Activated CD4-positive, alpha-beta T cell treated with anti-CD3 and anti-CD28 coated beads for 4 hours (primary cell): Measurements from ENCODE around the gene CALHM6.

Experiments used
- DNase-seq, 2 donors: peaks; one replicate each; pipeline ENCODE4 v3.0.0-alpha.2; 2020

The CALHM6 gene

GRCh38 chr6:116461331-116461931 lies at the start of gene CALHM6:
Gene CALHM6 (plus strand): TSS chr6:116461375. CDS start chr6:116461930, 555 bp downstream.
- DNase-seq, result no peak

GRCh38 chr6:116412270-116412669 lies 48.9 kb upstream of the CALHM6 start:
- DNase-seq, result no peak

GRCh38 chr6:116413357-116413756 lies 47.8 kb upstream of the CALHM6 start:
- DNase-seq, result no peak

GRCh38 chr6:116417661-116418060 lies 43.5 kb upstream of the CALHM6 start:
- no peak for DNase-seq

DNA sequence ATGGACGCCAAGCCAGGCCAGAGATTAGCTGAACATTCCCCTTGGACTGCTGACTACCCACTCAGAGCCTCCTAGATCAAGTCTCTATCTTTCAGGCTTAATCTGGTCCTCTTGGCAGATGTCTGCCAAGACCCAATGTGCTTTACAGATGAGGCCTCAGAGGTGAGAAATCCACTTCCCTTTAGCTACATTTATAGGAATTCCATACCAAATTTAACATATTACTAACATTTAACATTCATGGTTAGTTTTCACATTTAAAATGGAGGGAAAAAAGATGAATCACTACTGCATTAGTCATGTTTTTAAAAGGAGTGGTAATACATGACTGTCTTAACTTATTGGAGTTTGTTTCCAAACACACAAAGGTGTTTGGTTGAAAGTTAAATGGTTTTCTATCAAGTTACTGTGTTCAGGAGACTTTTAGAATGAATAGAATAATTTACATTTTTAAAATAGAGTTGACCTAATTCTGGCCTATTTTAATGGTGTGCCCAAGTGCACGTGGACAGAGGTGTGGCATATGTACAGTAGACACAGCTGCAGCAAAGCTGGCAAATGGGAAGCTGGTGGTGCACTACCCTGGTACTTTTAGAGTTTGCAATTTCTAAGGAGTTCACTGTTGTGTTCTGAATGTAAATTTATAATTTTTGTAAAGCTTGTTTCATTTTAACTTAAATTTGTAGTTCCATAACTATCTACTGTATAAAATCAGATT lies 41.9 kb upstream of the CALHM6 start:
- no peak for DNase-seq

DNA sequence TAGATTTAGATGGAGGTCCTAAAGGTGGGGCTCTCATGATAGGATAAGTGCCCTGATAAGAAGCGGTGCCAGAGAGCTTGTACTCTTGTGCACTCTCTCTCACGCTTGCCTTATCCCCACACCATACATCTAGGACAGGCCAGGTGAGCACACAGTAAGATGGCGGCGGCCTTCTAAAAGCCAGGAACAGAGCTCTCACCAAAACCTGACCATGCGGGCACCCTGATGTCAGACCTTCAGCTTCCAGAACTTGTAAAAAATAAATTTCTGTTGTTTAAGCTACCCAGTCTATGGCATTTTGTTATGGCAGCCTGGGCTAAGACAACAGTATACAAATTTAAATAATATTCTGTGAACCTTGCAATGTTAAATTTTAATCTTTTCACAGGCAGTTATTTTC lies 40.8 kb upstream of the CALHM6 start:
- DNase-seq, result no peak

- no peak for DNase-seq
Measured at GRCh38 chr6:116422238-116422637, 38.9 kb upstream of the CALHM6 start.

GRCh38 chr6:116424001-116424400 lies 37.2 kb upstream of the CALHM6 start:
- DNase-seq, result no peak

DNA sequence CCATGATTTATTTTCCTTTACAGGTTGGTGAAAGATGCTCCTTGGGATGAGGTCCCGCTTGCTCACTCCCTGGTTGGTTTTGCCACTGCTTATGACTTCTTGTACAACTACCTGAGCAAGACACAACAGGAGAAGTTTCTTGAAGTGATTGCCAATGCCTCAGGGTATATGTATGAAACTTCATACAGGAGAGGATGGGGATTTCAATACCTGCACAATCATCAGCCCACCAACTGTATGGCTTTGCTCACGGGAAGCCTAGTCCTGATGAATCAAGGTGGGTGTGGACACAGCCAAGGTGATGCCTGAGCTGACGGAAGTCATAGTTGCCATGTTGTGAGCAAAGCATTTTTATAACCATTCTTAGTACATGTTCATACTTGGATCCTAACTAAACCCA lies 34.6 kb upstream of the CALHM6 start:
- DNase-seq, result no peak

DNA sequence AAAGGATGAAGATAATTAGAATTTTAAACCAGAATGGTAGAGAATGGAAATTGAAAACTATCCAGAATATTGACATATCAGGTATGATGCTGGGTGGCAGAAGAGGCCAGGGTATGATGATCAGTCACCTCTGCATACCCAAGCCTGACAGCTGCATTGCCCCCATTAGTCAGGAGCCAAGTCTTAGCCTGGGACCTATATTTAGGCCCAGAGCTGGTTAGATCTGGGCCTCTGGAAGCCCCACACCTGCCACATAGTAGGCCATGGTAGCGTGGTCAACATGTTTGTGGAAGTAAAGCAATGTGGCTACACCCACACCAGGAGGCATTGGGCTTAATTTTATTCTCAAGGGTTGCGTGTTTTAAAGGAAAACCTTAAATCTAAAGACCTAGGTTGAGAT lies 32.1 kb upstream of the CALHM6 start:
- DNase-seq, result no peak

DNA sequence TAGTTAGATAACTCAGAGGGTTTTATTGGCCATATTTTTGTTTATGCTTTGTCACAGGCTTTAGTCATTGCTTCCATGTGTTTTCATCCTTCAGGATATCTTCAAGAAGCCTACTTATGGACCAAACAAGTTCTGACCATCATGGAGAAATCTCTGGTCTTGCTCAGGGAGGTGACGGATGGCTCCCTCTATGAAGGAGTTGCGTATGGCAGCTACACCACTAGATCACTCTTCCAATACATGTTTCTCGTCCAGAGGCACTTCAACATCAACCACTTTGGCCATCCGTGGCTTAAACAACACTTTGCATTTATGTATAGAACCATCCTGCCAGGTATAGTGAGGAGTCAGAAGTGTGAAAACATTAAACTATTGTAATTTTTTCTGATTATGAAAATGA lies 30.3 kb upstream of the CALHM6 start:
- DNase-seq, result no peak

DNA sequence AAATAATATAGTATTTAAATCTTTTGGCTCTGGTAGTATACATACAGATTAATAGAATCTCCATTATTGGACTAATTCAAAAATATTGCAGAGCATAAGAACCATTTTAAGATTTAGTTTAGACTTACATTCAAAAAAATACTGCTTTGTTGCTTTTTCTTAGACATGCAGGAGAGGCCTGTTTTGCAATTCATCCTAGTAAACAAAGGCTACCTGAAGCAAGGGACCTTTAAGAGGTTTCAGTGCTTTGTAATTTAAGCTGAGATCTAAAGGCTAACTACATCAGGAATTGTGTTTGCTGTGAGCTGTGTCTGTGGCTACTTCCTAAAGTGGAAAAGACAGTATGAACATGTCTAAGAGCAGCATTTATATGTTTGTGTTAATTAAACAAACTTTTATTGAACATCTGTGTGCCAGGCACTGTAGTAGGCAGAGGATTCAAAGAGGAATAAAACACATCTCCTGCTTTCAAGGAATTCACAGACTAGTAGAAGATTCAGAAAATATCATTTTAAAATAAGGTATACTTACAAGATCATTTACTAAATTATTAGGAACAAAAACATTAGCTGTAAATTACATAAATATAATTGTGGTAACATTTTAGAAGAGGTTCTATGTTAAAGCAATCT lies 29.1 kb upstream of the CALHM6 start:
- no peak for DNase-seq

DNA sequence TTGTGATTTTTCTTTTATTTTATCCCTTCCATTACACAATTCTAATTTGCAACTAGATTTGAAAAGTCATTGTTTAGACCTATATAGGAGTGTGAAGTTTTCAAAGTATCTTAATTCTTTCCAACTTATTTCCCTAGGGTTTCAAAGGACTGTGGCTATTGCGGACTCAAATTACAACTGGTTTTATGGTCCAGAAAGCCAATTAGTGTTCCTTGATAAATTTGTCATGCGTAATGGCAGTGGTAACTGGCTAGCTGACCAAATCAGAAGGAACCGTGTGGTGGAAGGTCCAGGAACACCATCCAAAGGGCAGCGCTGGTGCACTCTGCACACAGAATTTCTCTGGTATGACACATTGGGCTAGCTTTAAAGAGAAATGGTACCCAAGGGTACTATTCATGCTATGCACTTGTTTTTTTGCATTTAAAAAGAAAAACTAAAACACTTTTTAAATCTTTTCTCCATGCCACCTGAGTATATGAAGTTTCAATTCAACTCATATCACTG lies 27.9 kb upstream of the CALHM6 start:
- no peak for DNase-seq

GRCh38 chr6:116434056-116434725 lies 27.0 kb upstream of the CALHM6 start:
- DNase-seq, result no peak

- no peak for DNase-seq
Measured at GRCh38 chr6:116436586-116436985, 24.6 kb upstream of the CALHM6 start.

DNA sequence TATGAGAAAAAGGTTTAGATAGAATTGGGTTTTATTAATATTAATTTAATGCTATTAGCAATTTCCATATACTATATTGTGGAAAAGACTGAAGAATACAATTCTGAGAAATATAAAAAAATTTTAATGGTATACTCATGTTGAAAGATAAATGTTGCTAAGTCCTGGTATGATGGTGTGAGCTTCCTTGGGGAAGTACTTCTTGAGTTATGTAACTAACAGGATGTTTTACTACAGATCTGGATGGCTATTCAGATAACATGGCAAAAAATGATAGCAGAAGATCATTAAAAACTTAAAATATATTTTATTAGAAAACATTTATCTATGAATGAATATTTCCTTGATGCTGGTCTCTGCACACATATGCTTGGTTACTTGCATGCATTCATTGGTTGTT lies 23.5 kb upstream of the CALHM6 start:
- DNase-seq, result no peak

GRCh38 chr6:116438590-116439448 lies 22.4 kb upstream of the CALHM6 start:
- DNase-seq, result no peak

- DNase-seq, result no peak
Measured at GRCh38 chr6:116439522-116440051, 21.6 kb upstream of the CALHM6 start.

- DNase-seq, result no peak
Measured at GRCh38 chr6:116443105-116443504, 18.1 kb upstream of the CALHM6 start.

DNA sequence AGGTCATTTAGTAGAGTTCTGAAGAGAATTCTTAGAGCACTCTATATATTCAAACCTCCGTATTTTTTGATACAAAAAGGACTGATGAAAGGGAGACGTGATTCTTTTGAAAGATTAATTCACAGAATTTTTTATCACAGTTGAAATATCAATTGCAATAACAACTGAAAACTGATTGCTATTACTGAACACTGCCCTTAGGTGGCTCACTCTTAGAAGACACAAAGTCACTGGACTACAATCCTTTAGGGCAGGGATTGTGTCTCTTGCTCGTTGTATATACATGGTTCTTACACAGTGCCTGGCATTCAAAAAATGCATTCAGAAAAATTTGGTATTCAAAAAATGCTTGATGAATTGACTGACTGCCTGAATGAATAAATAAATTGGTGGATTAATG lies 17.1 kb upstream of the CALHM6 start:
- no peak for DNase-seq

- DNase-seq, result no peak
Measured at GRCh38 chr6:116444575-116444974, 16.6 kb upstream of the CALHM6 start.

- DNase-seq, result no peak
Measured at GRCh38 chr6:116445102-116445501, 16.1 kb upstream of the CALHM6 start.
